Upper lobe of left lung (tissue), 6 donors: ENCODE measurements around the gene SOCS4. TPM values are rescaled to one million over a fixed set of nuclear protein-coding genes. Genes with fewer than 3 reads are reported as not detected.

Source experiments
- ATAC-seq, 2 donors: fragments of 200-7000 bp; cut with Tn5 transposase; one replicate each; pipeline ENCODE4 v1.9.1; 2022; ENCODE audit warnings: mild to moderate bottlenecking in 2 of 2, moderate library complexity in 2 of 2; ENCODE audit not compliant: low FRiP score in 2 of 2
- DNase-seq, 2 donors: peaks; one replicate each; pipeline ENCODE4 v3.0.0-alpha.2; 2019 to 2020
- H3K27ac ChIP-seq, 4 donors: fragments of 200-600 bp; sonication (generic); one replicate each; pipeline ENCODE4 v1.5.1; 2016 to 2019
- H3K27me3 ChIP-seq, 4 donors: fragments of 200-600 bp; sonication (generic); one replicate each; pipeline ENCODE4 v1.5.1; 2017 to 2019
- H3K36me3 ChIP-seq, 4 donors: fragments of 200-600 bp; sonication (generic); one replicate each; pipeline ENCODE4 v1.5.1; 2016 to 2019
- H3K4me1 ChIP-seq, 4 donors: fragments of 200-600 bp; sonication (generic); one replicate each; pipeline ENCODE4 v1.5.1; 2018 to 2019
- H3K4me3 ChIP-seq, 4 donors: fragments of 200-600 bp; sonication (generic); one replicate each; pipeline ENCODE4 v1.5.1; 2017 to 2019; ENCODE audit warnings: mild to moderate bottlenecking in 2 of 4, moderate library complexity in 1 of 4
- H3K9me3 ChIP-seq, 4 donors: fragments of 200-600 bp; sonication (generic); one replicate each; pipeline ENCODE4 v1.5.1; 2018 to 2019
- EP300 ChIP-seq, 4 donors: sonication (generic); formaldehyde crosslinking; IDR thresholded peaks; one replicate each; pipeline ENCODE4 v1.5.1; 2017; ENCODE audit warnings: antibody characterized with exemption in 4 of 4, control low read depth in 2 of 4
- POLR2A ChIP-seq, 4 donors: fragments of 450-650 bp; IDR thresholded peaks; one replicate each; pipeline ENCODE4 v1.5.1; 2016 to 2017; ENCODE audit warnings: antibody characterized with exemption in 4 of 4, mild to moderate bottlenecking in 2 of 4
- POLR2AphosphoS5 ChIP-seq, 2 donors: sonication (generic); formaldehyde crosslinking; IDR thresholded peaks; one replicate each; pipeline ENCODE4 v1.5.1; 2017; ENCODE audit warnings: antibody characterized with exemption in 2 of 2
- WGBS, 2 donors: methylation state at CpG; one replicate each; pipeline ENCODE4 v1.1.5; 2017 to 2018; 5-methylcytosine and 5-hydroxymethylcytosine counted together
- total RNA-seq, 6 donors: library from RNA; depleted of rRNA in 4 of 6; stranded (reverse); fragments of >200 nt in 4 of 6; gene quantifications; one replicate each; pipeline versions ENCODE4 v1.1.0 to v1.2.1, GENCODE V29; 2016 to 2021
- TF ChIP-seq, protein P1 (sequence below), 6 experiments: fragments of 450-650 bp in 4 of 6; fragments of 200-600 bp in 2 of 6; sonication (generic) in 2 of 6; IDR thresholded peaks; one replicate each; pipeline ENCODE4 v1.5.1; 2016 to 2019; ENCODE audit warnings: antibody characterized with exemption in 6 of 6
- donor health status: DM: no; HTN: no; CAD: no; lungs with moderate emphysema.
- donor health status: DM: no; HTN: yes; CAD: no; lungs with severe emphysema.

Gene SOCS4
- total RNA-seq, 6 donors from 2014 or later: 4.4 to 26.5 (median 18.4) TPM

DNA sequence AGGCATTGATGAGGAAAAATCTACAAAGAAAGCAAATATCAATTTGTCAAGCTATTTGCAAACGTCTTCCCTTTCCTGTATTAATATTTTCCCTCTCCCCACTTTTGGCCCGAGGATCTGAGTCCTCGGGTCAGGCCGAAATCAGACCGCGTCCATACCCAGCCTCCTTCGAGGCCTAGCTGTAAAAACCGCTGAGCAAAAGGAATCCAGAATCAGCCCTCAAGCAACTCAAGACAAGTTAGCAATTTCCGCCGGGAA lies 24.1 kb downstream of the SOCS4 start:
- no peak for ATAC-seq
- TF ChIP-seq, protein P1, sequence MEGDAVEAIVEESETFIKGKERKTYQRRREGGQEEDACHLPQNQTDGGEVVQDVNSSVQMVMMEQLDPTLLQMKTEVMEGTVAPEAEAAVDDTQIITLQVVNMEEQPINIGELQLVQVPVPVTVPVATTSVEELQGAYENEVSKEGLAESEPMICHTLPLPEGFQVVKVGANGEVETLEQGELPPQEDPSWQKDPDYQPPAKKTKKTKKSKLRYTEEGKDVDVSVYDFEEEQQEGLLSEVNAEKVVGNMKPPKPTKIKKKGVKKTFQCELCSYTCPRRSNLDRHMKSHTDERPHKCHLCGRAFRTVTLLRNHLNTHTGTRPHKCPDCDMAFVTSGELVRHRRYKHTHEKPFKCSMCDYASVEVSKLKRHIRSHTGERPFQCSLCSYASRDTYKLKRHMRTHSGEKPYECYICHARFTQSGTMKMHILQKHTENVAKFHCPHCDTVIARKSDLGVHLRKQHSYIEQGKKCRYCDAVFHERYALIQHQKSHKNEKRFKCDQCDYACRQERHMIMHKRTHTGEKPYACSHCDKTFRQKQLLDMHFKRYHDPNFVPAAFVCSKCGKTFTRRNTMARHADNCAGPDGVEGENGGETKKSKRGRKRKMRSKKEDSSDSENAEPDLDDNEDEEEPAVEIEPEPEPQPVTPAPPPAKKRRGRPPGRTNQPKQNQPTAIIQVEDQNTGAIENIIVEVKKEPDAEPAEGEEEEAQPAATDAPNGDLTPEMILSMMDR (IDR thresholded peaks at IDR 0.05): no peak
- TF ChIP-seq EP300 (IDR thresholded peaks at IDR 0.05) (no peak), POLR2A (IDR thresholded peaks at IDR 0.05) (no peak), POLR2AphosphoS5 (IDR thresholded peaks at IDR 0.05) (no peak)

DNA sequence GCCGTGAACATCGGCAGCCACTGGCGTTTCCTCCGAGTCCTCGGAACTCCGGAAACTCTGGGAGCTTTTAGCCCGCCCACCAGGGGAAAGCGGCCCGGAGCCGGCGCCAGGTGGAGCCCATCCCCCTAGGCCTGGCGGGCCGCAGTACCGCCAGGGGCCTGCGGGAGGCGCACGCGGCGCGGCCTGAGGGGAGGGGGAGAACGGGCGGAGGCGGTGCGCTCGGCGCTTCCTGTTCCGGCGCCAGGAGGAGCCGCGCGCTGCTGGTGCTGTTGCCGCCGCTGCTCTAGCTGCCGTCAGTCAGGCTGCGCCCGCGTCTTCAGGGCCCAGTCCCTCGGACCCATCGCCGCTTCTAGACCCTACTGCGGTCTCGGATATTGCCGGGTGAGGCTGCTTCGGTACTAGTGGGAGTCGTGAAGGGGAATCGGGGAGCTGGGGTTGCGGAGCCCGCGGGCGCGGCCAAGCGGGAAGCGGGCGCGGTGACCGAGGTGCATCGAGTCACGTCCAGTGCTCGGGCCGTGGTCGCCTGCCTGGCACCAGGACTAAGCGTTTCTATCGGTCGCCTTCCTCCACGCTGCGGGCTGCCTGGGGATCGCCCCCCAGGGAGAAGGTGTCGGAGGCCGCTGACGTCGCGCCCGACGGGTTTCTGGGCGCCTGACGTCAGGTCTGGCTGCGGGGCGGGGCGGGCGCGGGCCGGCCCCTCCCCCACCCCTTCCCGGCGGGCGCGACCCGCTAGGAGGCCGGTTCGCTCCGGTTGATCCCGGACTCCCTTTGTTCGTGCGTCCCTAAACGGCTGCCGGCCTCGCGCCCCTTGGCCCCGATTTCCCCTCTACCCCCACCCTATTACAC lies 24.6 kb downstream of the SOCS4 start, which contains the start of gene MAPK1IP1L:
TSS of gene MAPK1IP1L (plus strand) at position 225 of the 846 bp plus-strand sequence. CDS start 10,037 bp downstream, outside the sequence.
- TF ChIP-seq, protein P1 (IDR thresholded peaks at IDR 0.05): peak; percentile 100
- TF ChIP-seq EP300 (IDR thresholded peaks at IDR 0.05): peak in 3 of 4 donors; percentile 28 to 86 (median 28)
- TF ChIP-seq POLR2A (IDR thresholded peaks at IDR 0.05): peak; percentile 93 to 100 (median 98)
- peak; percentile 99 for TF ChIP-seq POLR2AphosphoS5 (IDR thresholded peaks at IDR 0.05)
- H3K4me3 ChIP-seq: peak within 1 kb of the TSS; percentile 63 to 92 (median 72)
- peak; percentile 99 to 100 for ATAC-seq
- 0 to 1% methylated on average over 17 to 30 of the region's 98 CpGs for WGBS, 2 donors
- H3K9me3 ChIP-seq: no peaks in the 10 kb centered on the region
- peak; percentile 93 to 99 for DNase-seq
- peaks cover 31 to 44% (median 33%) of the 10 kb centered on the region in 4 donors for H3K4me1 ChIP-seq
- H3K36me3 ChIP-seq: peaks cover 0 to 9% (median 0%) of the 10 kb centered on the region in 4 donors
- peak within 1 kb of the TSS; percentile 97 to 100 (median 100) for H3K27ac ChIP-seq
- H3K27me3 ChIP-seq: no peaks in the 10 kb centered on the region

More for the DNA sequence above, 24.1 kb downstream of the SOCS4 start:
- Histone ChIP-seq H3K9me3 (no peaks in the 10 kb centered on the region), H3K4me1 (peaks cover 31 to 40% (median 33%) of the 10 kb centered on the region in 4 donors), H3K27ac (peak overlapping the region; percentile 97 to 100 (median 100)), H3K36me3 (peaks cover 0 to 9% (median 0%) of the 10 kb centered on the region in 4 donors), H3K27me3 (no peaks in the 10 kb centered on the region), H3K4me3 (peak overlapping the region in 3 of 4 donors; percentile 63 to 92 (median 79))
- 0 to 1% methylated on average over 8 to 10 of the region's 10 CpGs for WGBS, 2 donors
- no peak for DNase-seq

DNA sequence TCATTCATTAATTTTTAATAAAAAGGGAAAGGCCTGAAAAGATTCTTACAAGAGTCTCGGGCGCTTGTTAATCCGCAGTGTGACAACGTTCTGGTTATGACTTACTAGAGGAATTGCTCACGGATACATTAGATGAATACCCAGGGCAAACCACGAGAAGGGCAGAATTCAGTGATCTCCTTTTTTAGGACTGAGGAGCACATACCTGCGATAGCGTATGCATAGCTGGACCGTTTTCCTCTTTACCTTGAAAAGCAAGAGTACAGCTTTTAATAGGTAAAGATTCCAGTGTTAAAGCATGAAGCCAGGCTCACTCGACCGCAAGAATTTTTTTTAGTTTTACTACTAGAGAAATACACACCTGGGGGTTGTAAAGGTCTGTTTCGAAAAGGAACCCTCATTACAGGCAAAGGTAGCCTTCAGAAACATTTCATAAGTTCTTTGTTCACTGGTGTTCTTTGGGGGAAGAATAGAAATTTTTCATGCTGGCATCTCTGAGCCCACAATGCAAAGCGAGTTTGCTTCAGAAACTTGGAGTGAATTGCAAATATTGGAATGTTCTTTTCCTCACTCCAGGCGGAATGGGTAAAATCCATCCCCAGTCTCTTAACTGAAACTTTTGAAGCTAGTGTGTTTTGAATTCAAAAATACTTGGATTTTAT lies 25.4 kb downstream of the SOCS4 start:
- H3K27me3 ChIP-seq: no peaks in the 10 kb centered on the region
- H3K9me3 ChIP-seq: no peaks in the 10 kb centered on the region
- H3K36me3 ChIP-seq: peaks cover 0 to 9% (median 0%) of the 10 kb centered on the region in 4 donors
- no peak for ATAC-seq
- WGBS, 2 donors: 8 to 10% methylated on average over 14 of the region's 14 CpGs
- peak overlapping the region; percentile 63 to 92 (median 72) for H3K4me3 ChIP-seq
- TF ChIP-seq EP300 (IDR thresholded peaks at IDR 0.05) (no peak), POLR2AphosphoS5 (IDR thresholded peaks at IDR 0.05) (no peak), POLR2A (IDR thresholded peaks at IDR 0.05) (no peak)
- TF ChIP-seq, protein P1 (IDR thresholded peaks at IDR 0.05): no peak
- peaks cover 31 to 44% (median 33%) of the 10 kb centered on the region in 4 donors for H3K4me1 ChIP-seq
- H3K27ac ChIP-seq: peak overlapping the region; percentile 97 to 100 (median 100)
- DNase-seq: no peak

DNA sequence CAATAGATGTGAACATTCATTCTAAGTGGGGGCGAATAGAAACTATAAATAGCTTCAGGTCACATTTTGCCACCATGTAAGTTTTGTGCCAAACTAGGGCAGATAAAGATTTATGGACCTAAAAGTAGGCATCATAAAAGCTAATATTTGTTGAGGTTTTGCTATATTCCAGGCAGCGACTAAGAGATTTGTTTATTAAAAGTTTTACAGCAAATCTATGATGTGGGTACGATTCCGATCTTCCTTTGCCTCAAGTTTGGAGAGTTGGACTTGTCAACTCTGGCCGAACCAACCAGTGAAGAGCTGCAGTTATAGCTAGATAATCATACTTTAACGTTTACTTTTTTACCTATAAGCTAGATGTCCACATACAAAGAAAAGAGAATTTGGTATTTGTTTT lies 26.0 kb downstream of the SOCS4 start:
- TF ChIP-seq, protein P1 (IDR thresholded peaks at IDR 0.05): no peak
- TF ChIP-seq EP300 (IDR thresholded peaks at IDR 0.05) (no peak), POLR2AphosphoS5 (IDR thresholded peaks at IDR 0.05) (no peak), POLR2A (IDR thresholded peaks at IDR 0.05) (no peak)
- DNase-seq: no peak
- peak overlapping the region; percentile 23 to 100 (median 98) for H3K27ac ChIP-seq
- H3K4me3 ChIP-seq: peak overlapping the region in 3 of 4 donors; percentile 63 to 92 (median 79)
- ATAC-seq: no peak
- H3K9me3 ChIP-seq: no peaks in the 10 kb centered on the region
- H3K4me1 ChIP-seq: peaks cover 31 to 44% (median 33%) of the 10 kb centered on the region in 4 donors
- no peaks in the 10 kb centered on the region for H3K27me3 ChIP-seq
- peaks cover 0 to 14% (median 0%) of the 10 kb centered on the region in 4 donors for H3K36me3 ChIP-seq
- 60 to 66% methylated on average over 6 of the region's 6 CpGs for WGBS, 2 donors
